Measurements from ENCODE around the gene G3BP1. TPM values are rescaled to one million over a fixed set of nuclear protein-coding genes. Genes with fewer than 3 reads are reported as not detected.

The G3BP1 gene
- total and polyA plus RNA-seq, 2 of the 13 experiments (the other 11 are each of a cell fraction or from before 2014, with no cell fraction given) = 36.7 to 320 TPM

DNA sequence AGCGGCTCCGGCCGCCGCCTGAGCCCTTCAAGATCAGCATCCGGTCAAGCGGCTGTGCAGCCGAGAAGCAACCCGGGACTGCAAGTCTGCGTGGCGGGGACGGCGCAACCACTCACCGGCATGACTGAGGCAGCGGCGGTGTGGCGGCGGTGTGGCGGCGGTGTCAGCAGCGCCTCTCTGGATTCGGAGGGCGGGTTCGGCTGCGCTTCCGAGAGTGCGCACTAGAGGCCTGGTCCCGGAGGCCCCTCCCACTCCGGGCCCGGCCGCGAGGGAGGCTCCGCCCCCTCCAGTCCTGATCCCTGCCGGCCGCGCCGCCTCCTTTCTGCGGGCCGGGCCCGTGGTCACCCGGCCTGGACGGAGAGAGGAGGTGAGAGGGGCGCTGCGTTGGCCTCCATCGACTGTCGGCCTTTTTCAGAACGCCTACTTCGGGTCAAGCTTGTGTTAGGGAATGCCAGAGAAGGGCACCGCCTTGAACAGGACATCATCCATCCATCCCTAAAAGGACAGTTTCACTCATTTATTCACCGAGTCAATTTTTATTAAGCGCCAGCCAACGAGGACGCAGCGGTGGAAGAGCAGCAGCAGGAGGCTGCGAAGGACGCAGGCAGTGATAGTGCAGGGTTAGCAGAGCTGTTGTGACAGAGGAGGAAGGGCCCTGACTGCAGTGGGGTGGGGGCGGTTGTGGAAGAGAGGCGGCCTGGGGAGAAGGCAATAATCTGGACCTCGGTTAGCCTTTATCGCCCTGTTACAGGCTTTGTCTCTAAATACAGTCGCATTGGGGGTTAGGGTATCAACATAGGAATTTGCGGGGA, 13.1 kb upstream of the G3BP1 start, which contains the start of gene ATOX1 (continued):
- TF ChIP-seq, protein P1, sequence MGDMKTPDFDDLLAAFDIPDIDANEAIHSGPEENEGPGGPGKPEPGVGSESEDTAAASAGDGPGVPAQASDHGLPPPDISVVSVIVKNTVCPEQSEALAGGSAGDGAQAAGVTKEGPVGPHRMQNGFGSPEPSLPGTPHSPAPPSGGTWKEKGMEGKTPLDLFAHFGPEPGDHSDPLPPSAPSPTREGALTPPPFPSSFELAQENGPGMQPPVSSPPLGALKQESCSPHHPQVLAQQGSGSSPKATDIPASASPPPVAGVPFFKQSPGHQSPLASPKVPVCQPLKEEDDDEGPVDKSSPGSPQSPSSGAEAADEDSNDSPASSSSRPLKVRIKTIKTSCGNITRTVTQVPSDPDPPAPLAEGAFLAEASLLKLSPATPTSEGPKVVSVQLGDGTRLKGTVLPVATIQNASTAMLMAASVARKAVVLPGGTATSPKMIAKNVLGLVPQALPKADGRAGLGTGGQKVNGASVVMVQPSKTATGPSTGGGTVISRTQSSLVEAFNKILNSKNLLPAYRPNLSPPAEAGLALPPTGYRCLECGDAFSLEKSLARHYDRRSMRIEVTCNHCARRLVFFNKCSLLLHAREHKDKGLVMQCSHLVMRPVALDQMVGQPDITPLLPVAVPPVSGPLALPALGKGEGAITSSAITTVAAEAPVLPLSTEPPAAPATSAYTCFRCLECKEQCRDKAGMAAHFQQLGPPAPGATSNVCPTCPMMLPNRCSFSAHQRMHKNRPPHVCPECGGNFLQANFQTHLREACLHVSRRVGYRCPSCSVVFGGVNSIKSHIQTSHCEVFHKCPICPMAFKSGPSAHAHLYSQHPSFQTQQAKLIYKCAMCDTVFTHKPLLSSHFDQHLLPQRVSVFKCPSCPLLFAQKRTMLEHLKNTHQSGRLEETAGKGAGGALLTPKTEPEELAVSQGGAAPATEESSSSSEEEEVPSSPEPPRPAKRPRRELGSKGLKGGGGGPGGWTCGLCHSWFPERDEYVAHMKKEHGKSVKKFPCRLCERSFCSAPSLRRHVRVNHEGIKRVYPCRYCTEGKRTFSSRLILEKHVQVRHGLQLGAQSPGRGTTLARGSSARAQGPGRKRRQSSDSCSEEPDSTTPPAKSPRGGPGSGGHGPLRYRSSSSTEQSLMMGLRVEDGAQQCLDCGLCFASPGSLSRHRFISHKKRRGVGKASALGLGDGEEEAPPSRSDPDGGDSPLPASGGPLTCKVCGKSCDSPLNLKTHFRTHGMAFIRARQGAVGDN (CRISPR knock-in tag; IDR thresholded peaks at IDR 0.05) = peak; percentile 93
- TF ChIP-seq ZNF569 (CRISPR knock-in tag; IDR thresholded peaks at IDR 0.05; ENCODE audit: borderline replicate concordance) (no peak), GATAD1 (CRISPR knock-in tag; IDR thresholded peaks at IDR 0.05) (peak; percentile 46; the same call in 1 of the 2 replicates), SAFB2 (CRISPR knock-in tag; IDR thresholded peaks at IDR 0.05; ENCODE audit: borderline replicate concordance, low read depth) (no peak), KLF12 (CRISPR knock-in tag; IDR thresholded peaks at IDR 0.05; ENCODE audit: borderline replicate concordance) (no peak), CCDC6 (CRISPR knock-in tag; IDR thresholded peaks at IDR 0.05) (peak; percentile 94), PRMT3 (CRISPR knock-in tag; IDR thresholded peaks at IDR 0.05; ENCODE audit: borderline replicate concordance, low read depth) (0 out of 2 replicates have a peak, but pooled peaks have one; percentile 7), GLMP (CRISPR knock-in tag; IDR thresholded peaks at IDR 0.05; ENCODE audit: borderline replicate concordance) (no peak), SAP130 (CRISPR knock-in tag; IDR thresholded peaks at IDR 0.05; ENCODE audit: low read depth) (peak; percentile 87), CENPT (CRISPR knock-in tag; IDR thresholded peaks at IDR 0.05; ENCODE audit: low read depth) (peak; percentile 50; the same call in 1 of the 2 replicates), ZNF142 (CRISPR knock-in tag; IDR thresholded peaks at IDR 0.05) (no peak)
- TF ChIP-seq, protein P2, sequence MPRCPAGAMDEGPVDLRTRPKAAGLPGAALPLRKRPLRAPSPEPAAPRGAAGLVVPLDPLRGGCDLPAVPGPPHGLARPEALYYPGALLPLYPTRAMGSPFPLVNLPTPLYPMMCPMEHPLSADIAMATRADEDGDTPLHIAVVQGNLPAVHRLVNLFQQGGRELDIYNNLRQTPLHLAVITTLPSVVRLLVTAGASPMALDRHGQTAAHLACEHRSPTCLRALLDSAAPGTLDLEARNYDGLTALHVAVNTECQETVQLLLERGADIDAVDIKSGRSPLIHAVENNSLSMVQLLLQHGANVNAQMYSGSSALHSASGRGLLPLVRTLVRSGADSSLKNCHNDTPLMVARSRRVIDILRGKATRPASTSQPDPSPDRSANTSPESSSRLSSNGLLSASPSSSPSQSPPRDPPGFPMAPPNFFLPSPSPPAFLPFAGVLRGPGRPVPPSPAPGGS (CRISPR knock-in tag; IDR thresholded peaks at IDR 0.05) = peak; percentile 58; the same call in 1 of the 2 replicates
- TF ChIP-seq, protein P3, sequence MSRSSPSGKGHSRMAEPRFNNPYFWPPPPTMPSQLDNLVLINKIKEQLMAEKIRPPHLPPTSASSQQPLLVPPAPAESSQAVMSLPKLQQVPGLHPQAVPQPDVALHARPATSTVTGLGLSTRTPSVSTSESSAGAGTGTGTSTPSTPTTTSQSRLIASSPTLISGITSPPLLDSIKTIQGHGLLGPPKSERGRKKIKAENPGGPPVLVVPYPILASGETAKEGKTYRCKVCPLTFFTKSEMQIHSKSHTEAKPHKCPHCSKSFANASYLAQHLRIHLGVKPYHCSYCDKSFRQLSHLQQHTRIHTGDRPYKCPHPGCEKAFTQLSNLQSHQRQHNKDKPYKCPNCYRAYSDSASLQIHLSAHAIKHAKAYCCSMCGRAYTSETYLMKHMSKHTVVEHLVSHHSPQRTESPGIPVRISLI (CRISPR knock-in tag; IDR thresholded peaks at IDR 0.05; ENCODE audit: borderline replicate concordance) = 0 out of 2 replicates have a peak, but pooled peaks have one; percentile 16

Data from HepG2 (cell line).